GM12878 (cell line): ENCODE results near the gene KRTAP1-4. TPM values are rescaled to one million over a fixed set of nuclear protein-coding genes. Genes with fewer than 3 reads are reported as not detected.

ENCODE experiments used
- ATAC-seq: fragments of 200-7000 bp; cut with Tn5 transposase; 3 replicates; pipeline ENCODE4 v1.9.1; 2020; ENCODE audit warnings: mild to moderate bottlenecking, moderate library complexity
- BruUV-seq: library from RNA; stranded (reverse); fragments of 400-500 nt; replicated peaks from 2 replicates; lab custom pipeline; 2021; lab: Mats Ljungman, UMichigan
- CTCF ChIA-PET: fragments of 300-600 bp; sonication (Branson Sonifier 250); formaldehyde crosslinking; extraction: SDS; loops from one replicate; lab custom pipeline; 2021; ENCODE audit warnings: inconsistent platforms; lab: Yijun Ruan, JAX
- POLR2A ChIA-PET: fragments of 350-600 bp; formaldehyde crosslinking; extraction: SDS; loops from one replicate; lab custom pipeline; 2021; ENCODE audit warnings: inconsistent platforms; lab: Charles Lee
- RAD21 ChIA-PET: fragments of 300-600 bp; sonication (Branson Sonifier 250); formaldehyde crosslinking; loops from one replicate; lab custom pipeline; 2023; ENCODE audit warnings: antibody characterized with exemption; ENCODE audit not compliant: unreplicated experiment; lab: Charles Lee
- SMC1A ChIA-PET: fragments of 300-600 bp; sonication (Branson Sonifier 250); formaldehyde crosslinking; loops from one replicate; lab custom pipeline; 2023; ENCODE audit not compliant: unreplicated experiment, uncharacterized antibody; lab: Charles Lee
- DNase-seq: peaks from one replicate; pipeline ENCODE4 v3.0.0-alpha.2; 2011; ENCODE audit warnings: low read depth, low spot score
- FAIRE-seq: peaks from 3 replicates; lab custom pipeline; 2011; peaks lifted over from hg19 to GRCh38; lab: Jason Lieb, UNC
- H2AFZ ChIP-seq: 2 replicates; pipeline ENCODE4 v1.6.0; 2011; ENCODE audit warnings: low read depth, low read length, control low read depth; ENCODE audit not compliant: control insufficient read depth
- H3K27ac ChIP-seq: 2 replicates; pipeline ENCODE4 v1.5.1; 2011; ENCODE audit warnings: control low read depth; ENCODE audit not compliant: control insufficient read depth, insufficient read depth
- H3K27me3 ChIP-seq, 2 experiments: replicated peaks in 1 of 2; 2 replicates each; pipeline versions ENCODE4 v1.6.0 to v1.6.1; 2011; ENCODE audit warnings: low read length in 1 of 2; ENCODE audit not compliant: control insufficient read depth in 2 of 2, insufficient read depth in 2 of 2
- H3K36me3 ChIP-seq, 2 experiments: 2 replicates each; pipeline ENCODE4 v1.5.1; 2011; ENCODE audit warnings: low read length in 1 of 2; ENCODE audit not compliant: control insufficient read depth in 2 of 2, insufficient read depth in 2 of 2
- H3K4me1 ChIP-seq: 2 replicates; pipeline ENCODE4 v1.6.1; 2011; ENCODE audit warnings: mild to moderate bottlenecking, low read length, moderate library complexity, mixed read lengths; ENCODE audit not compliant: control insufficient read depth, insufficient read depth
- H3K4me2 ChIP-seq: 2 replicates; pipeline ENCODE4 v1.6.0; 2011; ENCODE audit warnings: control low read depth; ENCODE audit not compliant: control insufficient read depth, insufficient read depth
- H3K4me3 ChIP-seq: fragments of 200-600 bp; sonication (generic); 2 replicates; pipeline ENCODE4 v1.5.1; 2016
- H3K79me2 ChIP-seq: 2 replicates; pipeline ENCODE4 v1.6.0; 2011; ENCODE audit warnings: low read length; ENCODE audit not compliant: control insufficient read depth, insufficient read depth
- H3K9ac ChIP-seq: 2 replicates; pipeline ENCODE4 v1.8.0; 2011; ENCODE audit warnings: low read length, control low read depth, mixed read lengths; ENCODE audit not compliant: control insufficient read depth, insufficient read depth
- H3K9me3 ChIP-seq: replicated peaks from 3 replicates; pipeline ENCODE4 v1.5.1; 2011; ENCODE audit warnings: mild to moderate bottlenecking, low read length; ENCODE audit not compliant: control insufficient read depth, insufficient read depth
- H4K20me1 ChIP-seq: 2 replicates; pipeline ENCODE4 v1.6.0; 2011; ENCODE audit not compliant: control insufficient read depth, insufficient read depth
- CBFB ChIP-seq: IDR thresholded peaks from 2 replicates; pipeline ENCODE4 v1.6.1; 2016; ENCODE audit warnings: antibody characterized with exemption, low read depth
- PAX8 ChIP-seq: fragments of 450-650 bp; IDR thresholded peaks from 2 replicates; pipeline ENCODE4 v1.6.1; 2017; ENCODE audit warnings: mild to moderate bottlenecking, moderate library complexity
- RFX5 ChIP-seq: IDR thresholded peaks from 2 replicates; pipeline ENCODE4 v1.6.1; 2011; ENCODE audit warnings: low read depth, low read length, improper control_type of control experiment
- SREBF2 ChIP-seq: IDR thresholded peaks from 2 replicates; pipeline ENCODE4 v1.6.1; 2012; ENCODE audit warnings: mild to moderate bottlenecking, low read length
- WGBS: methylation state at CpG from one replicate; pipeline ENCODE4 v1.1.6; 2016; ENCODE audit warnings: low lambda C conversion rate; ENCODE audit not compliant: insufficient replicate concordance, insufficient coverage; ENCODE audit errors: missing lambda C conversion rate; 5-methylcytosine and 5-hydroxymethylcytosine counted together
- in situ Hi-C: fragments of 300-500 bp; cut with MboI; formaldehyde crosslinking; loops from 9 replicates; pipeline ENCODE4 v1.14.3; 2018; ENCODE audit warnings: mixed read lengths
- intact Hi-C: fragments of 100-400 bp; cut with micrococcal nuclease; formaldehyde crosslinking; loops from one replicate; pipeline ENCODE4 v1.14.2; 2022; ENCODE audit not compliant: unreplicated experiment
- polyA plus RNA-seq, 11 experiments: library from polyadenylated mRNA; depleted of rRNA in 4 of 11; unstranded in 6 of 11; stranded (reverse) in 5 of 11; fragments of >200 nt; fragmentation: Nextera tagmentation in 4 of 11; fragmentation: Illumina TruSeq in 1 of 11; extraction: Ambion mirVana in 4 of 11; extraction: Trizol in 1 of 11; gene quantifications; 1 replicate in 1 of 11; 2 replicates in 10 of 11; pipeline versions ENCODE4 v1.2.1 to v1.2.3, GENCODE V29; 2011 to 2016; ENCODE audit warnings: inconsistent platforms in 2 of 11, missing spikeins in 2 of 11, low read depth in 1 of 11
- total RNA-seq, 4 experiments: library from RNA; depleted of rRNA in 3 of 4; stranded (reverse); fragments of >200 nt in 3 of 4; fragmentation: Illumina TruSeq in 1 of 4; extraction: Trizol in 1 of 4; gene quantifications; 2 replicates each; pipeline versions ENCODE4 v1.2.1 to v1.2.3, GENCODE V29; 2013 to 2021
- TF ChIP-seq, protein P1 (sequence below): IDR thresholded peaks from 2 replicates; pipeline ENCODE4 v1.6.1; 2012; ENCODE audit warnings: improper control_type of control experiment, low read depth, low read length; ENCODE audit not compliant: insufficient replicate concordance
- TF ChIP-seq, protein P2 (sequence below): fragments of 450-650 bp; formaldehyde crosslinking; IDR thresholded peaks from 2 replicates; pipeline ENCODE4 v1.5.0; 2022; ENCODE audit warnings: mild to moderate bottlenecking, missing genetic modification characterization

KRTAP1-4 gene
- total and polyA plus RNA-seq, 10 of the 15 experiments (the other 5 are each of a cell fraction or from before 2014, with no cell fraction given): not detected

DNA sequence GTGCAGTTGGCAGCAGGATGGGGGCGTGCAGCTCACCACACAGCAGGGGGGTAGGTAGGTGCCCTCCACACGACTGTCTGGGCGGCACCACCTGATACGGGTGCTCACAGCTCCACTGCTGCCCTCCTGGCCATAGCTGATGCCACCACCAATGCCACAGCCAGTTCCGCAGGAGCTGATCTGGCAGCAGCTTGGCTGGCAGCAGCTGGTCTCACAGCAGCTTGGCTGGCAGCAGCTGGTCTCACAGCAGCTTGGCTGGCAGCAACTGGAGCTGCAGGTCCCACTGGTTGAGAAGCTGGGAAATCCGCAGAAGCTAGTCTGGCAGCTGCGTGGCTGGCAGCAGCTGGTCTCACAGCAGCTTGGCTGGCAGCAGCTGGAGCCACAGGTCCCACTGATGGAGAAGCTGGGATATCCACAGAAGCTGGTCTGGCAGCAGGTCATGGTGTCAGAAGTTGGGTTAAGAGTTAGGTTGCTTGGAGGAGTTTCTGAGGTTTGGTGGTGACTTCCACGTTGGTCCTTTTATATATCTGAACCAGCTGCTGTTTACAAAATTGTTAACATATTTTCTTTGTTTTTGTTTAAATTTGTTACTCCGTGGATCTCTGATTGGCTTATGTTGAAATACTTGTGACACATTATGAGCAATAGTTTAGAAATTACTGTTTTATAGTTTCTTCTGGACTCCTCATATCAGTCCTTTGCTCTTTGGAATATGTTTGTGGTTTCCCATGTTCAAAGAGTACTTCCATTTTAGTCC is 3.1 kb downstream of the KRTAP1-4 start, which contains the start of gene KRTAP1-5:
Gene KRTAP1-5 (minus strand): TSS at position 494 of the 757 bp plus-strand sequence. CDS start 53 bp downstream, at position 441.
- BruUV-seq: no TSS peak
- RAD21 ChIA-PET: no interaction called here
- Histone ChIP-seq H3K79me2 (no peaks in the 10 kb centered on the region), H3K36me3 (no peaks in the 10 kb centered on the region), H3K4me2 (no peak within 1 kb of the TSS), H3K4me1 (no peaks in the 10 kb centered on the region), H3K4me3 (no peak within 1 kb of the TSS), H2AFZ (no peak within 1 kb of the TSS), H3K9ac (no peak within 1 kb of the TSS), H3K9me3 (no peaks in the 10 kb centered on the region), H4K20me1 (no peaks in the 10 kb centered on the region), H3K27ac (no peak within 1 kb of the TSS), H3K27me3 (0 out of 4 replicates have a peak, but pooled peaks cover 0 to 3% of the 10 kb centered on the region in 2 experiments)
- CTCF ChIA-PET: no interaction called here
- POLR2A ChIA-PET: no interaction called here
- intact Hi-C loops: no loop called here
- DNase-seq (no peak), FAIRE-seq (no peak), ATAC-seq (no peak)
- SMC1A ChIA-PET: no interaction called here
- TF ChIP-seq CBFB (no peak), PAX8 (no peak)
- in situ Hi-C loops: no loop called here
- WGBS: 14% methylated on average over 9 of the region's 9 CpGs

- no peaks in the 10 kb centered on the region for H3K79me2 ChIP-seq
- ChIA-PET SMC1A (no interaction called here), RAD21 (no interaction called here), CTCF (no interaction called here), POLR2A (no interaction called here)
- H3K9me3 ChIP-seq: no peaks in the 10 kb centered on the region
- WGBS: 19% methylated on average over 3 of the region's 3 CpGs
- H3K9ac ChIP-seq: no peak overlapping the region
- no peaks in the 10 kb centered on the region for H3K4me1 ChIP-seq
- no peak overlapping the region for H2AFZ ChIP-seq
- no peak overlapping the region for H3K4me3 ChIP-seq
- DNase-seq (no peak), FAIRE-seq (no peak), ATAC-seq (no peak)
- no peak overlapping the region for H3K4me2 ChIP-seq
- H3K27ac ChIP-seq: no peak overlapping the region
- in situ Hi-C loops: no loop called here
- BruUV-seq: no TSS peak
- no peaks in the 10 kb centered on the region for H4K20me1 ChIP-seq
- intact Hi-C loops: no loop called here
- 0 out of 4 replicates have a peak, but pooled peaks cover 0 to 3% of the 10 kb centered on the region in 2 experiments for H3K27me3 ChIP-seq
- no peaks in the 10 kb centered on the region for H3K36me3 ChIP-seq
- TF ChIP-seq SREBF2: no peak
- no peak for TF ChIP-seq RFX5
- TF ChIP-seq, protein P1, sequence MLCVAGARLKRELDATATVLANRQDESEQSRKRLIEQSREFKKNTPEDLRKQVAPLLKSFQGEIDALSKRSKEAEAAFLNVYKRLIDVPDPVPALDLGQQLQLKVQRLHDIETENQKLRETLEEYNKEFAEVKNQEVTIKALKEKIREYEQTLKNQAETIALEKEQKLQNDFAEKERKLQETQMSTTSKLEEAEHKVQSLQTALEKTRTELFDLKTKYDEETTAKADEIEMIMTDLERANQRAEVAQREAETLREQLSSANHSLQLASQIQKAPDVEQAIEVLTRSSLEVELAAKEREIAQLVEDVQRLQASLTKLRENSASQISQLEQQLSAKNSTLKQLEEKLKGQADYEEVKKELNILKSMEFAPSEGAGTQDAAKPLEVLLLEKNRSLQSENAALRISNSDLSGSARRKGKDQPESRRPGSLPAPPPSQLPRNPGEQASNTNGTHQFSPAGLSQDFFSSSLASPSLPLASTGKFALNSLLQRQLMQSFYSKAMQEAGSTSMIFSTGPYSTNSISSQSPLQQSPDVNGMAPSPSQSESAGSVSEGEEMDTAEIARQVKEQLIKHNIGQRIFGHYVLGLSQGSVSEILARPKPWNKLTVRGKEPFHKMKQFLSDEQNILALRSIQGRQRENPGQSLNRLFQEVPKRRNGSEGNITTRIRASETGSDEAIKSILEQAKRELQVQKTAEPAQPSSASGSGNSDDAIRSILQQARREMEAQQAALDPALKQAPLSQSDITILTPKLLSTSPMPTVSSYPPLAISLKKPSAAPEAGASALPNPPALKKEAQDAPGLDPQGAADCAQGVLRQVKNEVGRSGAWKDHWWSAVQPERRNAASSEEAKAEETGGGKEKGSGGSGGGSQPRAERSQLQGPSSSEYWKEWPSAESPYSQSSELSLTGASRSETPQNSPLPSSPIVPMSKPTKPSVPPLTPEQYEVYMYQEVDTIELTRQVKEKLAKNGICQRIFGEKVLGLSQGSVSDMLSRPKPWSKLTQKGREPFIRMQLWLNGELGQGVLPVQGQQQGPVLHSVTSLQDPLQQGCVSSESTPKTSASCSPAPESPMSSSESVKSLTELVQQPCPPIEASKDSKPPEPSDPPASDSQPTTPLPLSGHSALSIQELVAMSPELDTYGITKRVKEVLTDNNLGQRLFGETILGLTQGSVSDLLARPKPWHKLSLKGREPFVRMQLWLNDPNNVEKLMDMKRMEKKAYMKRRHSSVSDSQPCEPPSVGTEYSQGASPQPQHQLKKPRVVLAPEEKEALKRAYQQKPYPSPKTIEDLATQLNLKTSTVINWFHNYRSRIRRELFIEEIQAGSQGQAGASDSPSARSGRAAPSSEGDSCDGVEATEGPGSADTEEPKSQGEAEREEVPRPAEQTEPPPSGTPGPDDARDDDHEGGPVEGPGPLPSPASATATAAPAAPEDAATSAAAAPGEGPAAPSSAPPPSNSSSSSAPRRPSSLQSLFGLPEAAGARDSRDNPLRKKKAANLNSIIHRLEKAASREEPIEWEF: no peak
- TF ChIP-seq, protein P2, sequence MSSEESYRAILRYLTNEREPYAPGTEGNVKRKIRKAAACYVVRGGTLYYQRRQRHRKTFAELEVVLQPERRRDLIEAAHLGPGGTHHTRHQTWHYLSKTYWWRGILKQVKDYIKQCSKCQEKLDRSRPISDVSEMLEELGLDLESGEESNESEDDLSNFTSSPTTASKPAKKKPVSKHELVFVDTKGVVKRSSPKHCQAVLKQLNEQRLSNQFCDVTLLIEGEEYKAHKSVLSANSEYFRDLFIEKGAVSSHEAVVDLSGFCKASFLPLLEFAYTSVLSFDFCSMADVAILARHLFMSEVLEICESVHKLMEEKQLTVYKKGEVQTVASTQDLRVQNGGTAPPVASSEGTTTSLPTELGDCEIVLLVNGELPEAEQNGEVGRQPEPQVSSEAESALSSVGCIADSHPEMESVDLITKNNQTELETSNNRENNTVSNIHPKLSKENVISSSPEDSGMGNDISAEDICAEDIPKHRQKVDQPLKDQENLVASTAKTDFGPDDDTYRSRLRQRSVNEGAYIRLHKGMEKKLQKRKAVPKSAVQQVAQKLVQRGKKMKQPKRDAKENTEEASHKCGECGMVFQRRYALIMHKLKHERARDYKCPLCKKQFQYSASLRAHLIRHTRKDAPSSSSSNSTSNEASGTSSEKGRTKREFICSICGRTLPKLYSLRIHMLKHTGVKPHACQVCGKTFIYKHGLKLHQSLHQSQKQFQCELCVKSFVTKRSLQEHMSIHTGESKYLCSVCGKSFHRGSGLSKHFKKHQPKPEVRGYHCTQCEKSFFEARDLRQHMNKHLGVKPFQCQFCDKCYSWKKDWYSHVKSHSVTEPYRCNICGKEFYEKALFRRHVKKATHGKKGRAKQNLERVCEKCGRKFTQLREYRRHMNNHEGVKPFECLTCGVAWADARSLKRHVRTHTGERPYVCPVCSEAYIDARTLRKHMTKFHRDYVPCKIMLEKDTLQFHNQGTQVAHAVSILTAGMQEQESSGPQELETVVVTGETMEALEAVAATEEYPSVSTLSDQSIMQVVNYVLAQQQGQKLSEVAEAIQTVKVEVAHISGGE (CRISPR knock-in tag): no peak
Measured at GRCh38 chr17:41024697-41025096, 5.3 kb downstream of the KRTAP1-4 start.
